Colonic mucosa (tissue), 4 donors: ENCODE results near the gene ZCCHC2. TPM values are rescaled to one million over a fixed set of nuclear protein-coding genes. Genes with fewer than 3 reads are reported as not detected.

ENCODE experiments used
- DNase-seq: peaks from one replicate; pipeline ENCODE4 v3.0.0-alpha.2; 2020
- H3K27ac ChIP-seq: fragments of 200-600 bp; one replicate; pipeline ENCODE4 v1.8.0; 2021
- H3K27me3 ChIP-seq: fragments of 200-600 bp; one replicate; pipeline ENCODE4 v1.8.0; 2021
- H3K36me3 ChIP-seq: fragments of 200-600 bp; one replicate; pipeline ENCODE4 v1.8.0; 2021
- H3K4me1 ChIP-seq: fragments of 200-600 bp; one replicate; pipeline ENCODE4 v1.8.0; 2021; ENCODE audit warnings: mild to moderate bottlenecking
- H3K4me3 ChIP-seq: fragments of 200-600 bp; one replicate; pipeline ENCODE4 v1.8.0; 2021
- H3K9ac ChIP-seq, 2 donors: one replicate each; pipeline ENCODE4 v1.7.0; 2013; ENCODE audit warnings: control low read depth in 2 of 2, low read depth in 2 of 2, low read length in 2 of 2
- H3K9me3 ChIP-seq: fragments of 200-600 bp; one replicate; pipeline ENCODE4 v1.8.0; 2021
- intact Hi-C: fragments of 100-400 bp; cut with DNase I; formaldehyde crosslinking; loops from one replicate; pipeline ENCODE4 v1.14.1; 2022
- total RNA-seq, 2 donors: library from RNA; stranded (reverse); fragmentation: NEBNext Ultra II Directional in 1 of 2; extraction: Animal tissue kit (Norgen Biotek cat#: 25700) in 1 of 2; gene quantifications; one replicate each; pipeline ENCODE4 v1.2.1, GENCODE V29; 2021
- TF ChIP-seq, protein P1 (sequence below): fragments of 200-600 bp; IDR thresholded peaks from one replicate; pipeline ENCODE4 v1.8.0; 2022; ENCODE audit warnings: antibody characterized with exemption, mild to moderate bottlenecking
- donor health status: healthy.
- donor health status: DM: no; HTN: no; CAD: no.
- donor health status: DM: no; HTN: no; CAD: no.

The ZCCHC2 gene
- total RNA-seq, 2 donors from 2014 or later: 24.7 to 25.7 TPM

DNA sequence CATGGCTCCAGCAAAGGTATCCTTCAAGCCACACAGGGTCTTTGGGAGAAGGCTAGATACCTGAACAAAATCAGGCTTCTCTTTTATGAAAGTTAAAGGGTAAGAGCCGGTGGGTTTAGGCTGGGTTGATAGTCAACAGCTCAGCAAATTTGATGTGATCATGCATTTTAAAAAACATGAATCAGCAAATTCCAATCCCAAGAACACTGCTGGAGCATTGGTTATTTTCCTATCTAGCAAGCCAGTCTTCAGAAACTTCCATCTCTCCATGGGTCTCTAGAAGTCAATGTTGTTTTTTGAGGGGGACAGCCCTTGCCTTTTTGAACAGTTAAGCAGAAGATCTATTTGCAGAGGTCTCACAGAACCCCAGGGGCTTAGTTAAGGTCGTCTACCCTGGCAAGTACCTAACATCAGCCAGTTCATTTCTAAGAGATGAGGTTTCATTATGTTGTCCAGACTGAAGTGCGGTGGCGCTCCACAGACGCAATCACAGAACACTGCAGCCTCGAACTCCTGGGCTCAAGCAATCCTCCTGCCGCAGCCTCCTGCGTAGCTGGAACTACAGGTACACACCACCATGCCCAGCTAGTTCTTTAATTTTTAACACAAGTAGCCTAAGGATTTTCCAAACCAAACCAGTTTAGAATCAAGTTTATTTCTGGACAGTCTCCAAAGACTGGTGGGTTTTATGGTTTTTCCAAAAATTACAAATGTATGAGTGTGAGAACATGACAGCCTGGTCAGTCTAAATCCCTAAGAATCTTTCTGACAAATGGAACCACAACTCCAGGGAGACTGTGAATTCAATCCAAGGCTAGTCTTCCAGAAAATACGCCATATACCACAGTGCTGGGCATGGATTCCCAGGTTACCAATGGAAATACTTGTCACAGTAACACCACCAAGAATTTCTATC is 4.1 kb upstream of the ZCCHC2 start:
- Histone ChIP-seq H3K27me3 (no peaks in the 10 kb centered on the region), H3K9me3 (no peaks in the 10 kb centered on the region), H3K4me1 (no peaks in the 10 kb centered on the region), H3K4me3 (no peak overlapping the region), H3K9ac (no peak overlapping the region), H3K36me3 (no peaks in the 10 kb centered on the region), H3K27ac (no peak overlapping the region)
- intact Hi-C loops: no loop called here
- TF ChIP-seq, protein P1, sequence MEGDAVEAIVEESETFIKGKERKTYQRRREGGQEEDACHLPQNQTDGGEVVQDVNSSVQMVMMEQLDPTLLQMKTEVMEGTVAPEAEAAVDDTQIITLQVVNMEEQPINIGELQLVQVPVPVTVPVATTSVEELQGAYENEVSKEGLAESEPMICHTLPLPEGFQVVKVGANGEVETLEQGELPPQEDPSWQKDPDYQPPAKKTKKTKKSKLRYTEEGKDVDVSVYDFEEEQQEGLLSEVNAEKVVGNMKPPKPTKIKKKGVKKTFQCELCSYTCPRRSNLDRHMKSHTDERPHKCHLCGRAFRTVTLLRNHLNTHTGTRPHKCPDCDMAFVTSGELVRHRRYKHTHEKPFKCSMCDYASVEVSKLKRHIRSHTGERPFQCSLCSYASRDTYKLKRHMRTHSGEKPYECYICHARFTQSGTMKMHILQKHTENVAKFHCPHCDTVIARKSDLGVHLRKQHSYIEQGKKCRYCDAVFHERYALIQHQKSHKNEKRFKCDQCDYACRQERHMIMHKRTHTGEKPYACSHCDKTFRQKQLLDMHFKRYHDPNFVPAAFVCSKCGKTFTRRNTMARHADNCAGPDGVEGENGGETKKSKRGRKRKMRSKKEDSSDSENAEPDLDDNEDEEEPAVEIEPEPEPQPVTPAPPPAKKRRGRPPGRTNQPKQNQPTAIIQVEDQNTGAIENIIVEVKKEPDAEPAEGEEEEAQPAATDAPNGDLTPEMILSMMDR: no peak
- no peak for DNase-seq

GRCh38 chr18:62519684-62520083 is 3.1 kb upstream of the ZCCHC2 start:
- TF ChIP-seq, protein P1: no peak
- Histone ChIP-seq H3K9me3 (no peaks in the 10 kb centered on the region), H3K27ac (no peak overlapping the region), H3K4me3 (no peak overlapping the region), H3K4me1 (no peaks in the 10 kb centered on the region), H3K9ac (no peak overlapping the region), H3K27me3 (no peaks in the 10 kb centered on the region), H3K36me3 (no peaks in the 10 kb centered on the region)
- no peak for DNase-seq
- intact Hi-C loops: loop anchor here (5.0 kb wide), 1 partner anchor 82 kb away; no protein-coding TSS in a partner anchor

DNA sequence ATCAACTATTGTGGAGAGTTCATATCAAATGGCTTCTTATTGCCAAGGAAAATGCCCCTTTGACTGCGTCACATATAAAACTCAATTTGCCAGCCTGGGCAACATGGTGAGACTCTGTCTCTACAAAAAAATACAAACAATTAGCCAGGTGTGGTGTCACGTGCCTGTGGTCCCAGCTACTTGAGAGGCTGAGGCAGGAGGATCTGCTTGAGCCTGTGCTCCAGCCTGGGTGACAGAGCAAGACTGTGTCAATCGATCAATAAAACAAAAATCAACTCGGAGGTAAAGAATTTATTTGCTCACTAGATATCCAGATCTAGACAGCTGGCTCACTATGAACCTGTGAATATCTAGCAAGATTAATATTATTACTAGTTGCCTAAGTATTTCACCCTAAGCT is 1.7 kb upstream of the ZCCHC2 start:
- H3K9me3 ChIP-seq: no peaks in the 10 kb centered on the region
- no peaks in the 10 kb centered on the region for H3K36me3 ChIP-seq
- TF ChIP-seq, protein P1: no peak
- H3K27me3 ChIP-seq: no peaks in the 10 kb centered on the region
- H3K4me3 ChIP-seq: no peak overlapping the region
- no peak for DNase-seq
- intact Hi-C loops: loop anchor here (5.0 kb wide), 1 partner anchor 84 kb away; no protein-coding TSS in a partner anchor
- no peak overlapping the region for H3K9ac ChIP-seq
- no peaks in the 10 kb centered on the region for H3K4me1 ChIP-seq
- H3K27ac ChIP-seq: no peak overlapping the region

- Histone ChIP-seq H3K27ac (peak overlapping the region; percentile 97), H3K27me3 (no peaks in the 10 kb centered on the region), H3K9me3 (no peaks in the 10 kb centered on the region), H3K4me3 (peak overlapping the region; percentile 92), H3K36me3 (no peaks in the 10 kb centered on the region), H3K9ac (no peak overlapping the region), H3K4me1 (no peaks in the 10 kb centered on the region)
- no peak for DNase-seq
- intact Hi-C loops: loop anchor here (5.0 kb wide), 1 partner anchor 84 kb away; no protein-coding TSS in a partner anchor
- TF ChIP-seq, protein P1: no peak
These were observed 1.2 kb upstream of the ZCCHC2 start for GRCh38 chr18:62521593-62521992.

GRCh38 chr18:62522178-62522503 is 684 bp upstream of the ZCCHC2 start:
- Histone ChIP-seq H3K27ac (peak overlapping the region; percentile 97), H3K4me1 (peaks cover 3% of the 10 kb centered on the region), H3K27me3 (no peaks in the 10 kb centered on the region), H3K9me3 (no peaks in the 10 kb centered on the region), H3K9ac (peak overlapping the region; percentile 84 to 96), H3K4me3 (peak overlapping the region; percentile 92), H3K36me3 (no peaks in the 10 kb centered on the region)
- intact Hi-C loops: loop anchor here (5.0 kb wide), 1 partner anchor 85 kb away; no protein-coding TSS in a partner anchor
- no peak for DNase-seq
- TF ChIP-seq, protein P1: no peak
